HCT116 (cell line): ENCODE measurements around the gene EEPD1. TPM values are rescaled to one million over a fixed set of nuclear protein-coding genes. Genes with fewer than 3 reads are reported as not detected.

Source experiments
- ATAC-seq: fragments of 200-7000 bp; cut with Tn5 transposase; 2 replicates; pipeline ENCODE4 v1.9.1; 2020; ENCODE audit warnings: mild to moderate bottlenecking, moderate library complexity
- BruUV-seq: library from RNA; stranded (reverse); fragments of 400-500 nt; replicated peaks from 2 replicates; lab custom pipeline; 2021; lab: Mats Ljungman, UMichigan
- CTCF ChIA-PET: fragments of 300-600 bp; sonication (Branson Sonifier 250); formaldehyde crosslinking; loops from one replicate; lab custom pipeline; 2021; ENCODE audit warnings: antibody characterized with exemption; lab: Charles Lee
- POLR2A ChIA-PET: fragments of 300-600, 350-600 bp; sonication (Branson Sonifier 250); formaldehyde crosslinking; loops from one replicate; lab custom pipeline; 2021; ENCODE audit warnings: antibody characterized with exemption; lab: Charles Lee
- RAD21 ChIA-PET, 2 experiments: fragments of 300-600 bp; sonication (Branson Sonifier 250); formaldehyde crosslinking; loops; one replicate each; lab custom pipeline; 2023; ENCODE audit warnings: low total read pairs in 2 of 2; ENCODE audit not compliant: uncharacterized antibody in 2 of 2, unreplicated experiment in 2 of 2, low non-redundant PET in 1 of 2; lab: Charles Lee
- DNase-seq: peaks from one replicate; pipeline ENCODE4 v3.0.0-alpha.2; 2010; ENCODE audit warnings: low read depth, low spot score
- H2AFZ ChIP-seq: fragments of 200-600 bp; shearing (Covaris generic), sonication (generic); 2 replicates; pipeline ENCODE4 v1.6.1; 2017; ENCODE audit warnings: low read depth, mixed run types, mixed read lengths, antibody characterized with exemption, low read length; ENCODE audit not compliant: poor library complexity, severe bottlenecking
- H3K27ac ChIP-seq: 2 replicates; pipeline ENCODE4 v1.5.1; 2012; ENCODE audit warnings: low read depth, low read length
- H3K27me3 ChIP-seq: fragments of 200-600 bp; sonication (generic); 2 replicates; pipeline ENCODE4 v1.6.1; 2016; ENCODE audit warnings: mixed run types, low read length, mixed read lengths; ENCODE audit not compliant: insufficient read depth
- H3K36me3 ChIP-seq, 2 experiments: fragments of 200-500 bp in 1 of 2; fragments of 200-600 bp in 1 of 2; sonication (Bioruptor generic) in 1 of 2; sonication (generic) in 1 of 2; 2 replicates each; pipeline versions ENCODE4 v1.5.1 to v1.6.1; 2014 to 2016; ENCODE audit warnings: low read length in 2 of 2, inconsistent platforms in 1 of 2, mixed read lengths in 1 of 2, mixed run types in 1 of 2; ENCODE audit not compliant: insufficient read depth in 2 of 2, control insufficient read depth in 1 of 2
- H3K4me1 ChIP-seq, 2 experiments: fragments of 200-600 bp in 1 of 2; sonication (generic) in 1 of 2; 2 replicates each; pipeline versions ENCODE4 v1.5.1 to v1.6.1; 2012 to 2017; ENCODE audit warnings: low read length in 2 of 2, inconsistent platforms in 1 of 2, mild to moderate bottlenecking in 1 of 2, mixed read lengths in 1 of 2, mixed run types in 1 of 2, moderate library complexity in 1 of 2; ENCODE audit not compliant: insufficient read depth in 2 of 2, control insufficient read depth in 1 of 2
- H3K4me2 ChIP-seq: fragments of 200-600 bp; sonication (generic); 2 replicates; pipeline ENCODE4 v1.6.1; 2017; ENCODE audit warnings: mixed run types, low read length, mixed read lengths
- H3K4me3 ChIP-seq, 2 experiments: fragments of 200-600 bp in 1 of 2; sonication (generic) in 1 of 2; replicated peaks in 1 of 2; 2 replicates each; pipeline ENCODE4 v1.5.1; 2011 to 2016; ENCODE audit warnings: low read length in 2 of 2, control low read depth in 1 of 2, low read depth in 1 of 2, mild to moderate bottlenecking in 1 of 2, mixed read lengths in 1 of 2, mixed run types in 1 of 2
- H3K79me2 ChIP-seq: fragments of 200-600 bp; sonication (generic); 2 replicates; pipeline ENCODE4 v1.6.1; 2017; ENCODE audit warnings: mild to moderate bottlenecking, mixed run types, low read length, moderate library complexity, mixed read lengths; ENCODE audit not compliant: insufficient read depth
- H3K9ac ChIP-seq: fragments of 200-600 bp; sonication (generic); 2 replicates; pipeline ENCODE4 v1.6.1; 2016; ENCODE audit warnings: low read length, mixed read lengths
- H3K9me2 ChIP-seq: fragments of 200-600 bp; sonication (generic), shearing (Covaris generic); 2 replicates; pipeline ENCODE4 v1.6.1; 2017; ENCODE audit warnings: mixed run types, mild to moderate bottlenecking, moderate library complexity; ENCODE audit not compliant: insufficient read depth
- H3K9me3 ChIP-seq, 2 experiments: fragments of 200-500 bp in 1 of 2; fragments of 200-600 bp in 1 of 2; sonication (Bioruptor generic) in 1 of 2; sonication (generic) in 1 of 2; 2 replicates each; pipeline ENCODE4 v1.6.1; 2014 to 2017; ENCODE audit warnings: low read length in 2 of 2, mixed read lengths in 2 of 2, inconsistent platforms in 1 of 2, low read depth in 1 of 2, mild to moderate bottlenecking in 1 of 2, mixed run types in 1 of 2, moderate library complexity in 1 of 2; ENCODE audit not compliant: control insufficient read depth in 1 of 2, insufficient read depth in 1 of 2
- H4K20me1 ChIP-seq: fragments of 200-600 bp; sonication (generic), shearing (Covaris generic); 2 replicates; pipeline ENCODE4 v1.6.1; 2017; ENCODE audit warnings: mixed run types, mild to moderate bottlenecking, moderate library complexity; ENCODE audit not compliant: insufficient read depth
- ATF3 ChIP-seq: IDR thresholded peaks from 2 replicates; pipeline ENCODE4 v1.6.1; 2012
- CBX3 ChIP-seq: IDR thresholded peaks from 2 replicates; pipeline ENCODE4 v1.6.1; 2012; ENCODE audit warnings: low read depth
- CEBPB ChIP-seq: IDR thresholded peaks from 2 replicates; pipeline ENCODE4 v1.6.1; 2012; ENCODE audit warnings: low read depth
- CTCF ChIP-seq, 3 experiments: fragments of 200-600 bp in 1 of 3; sonication (generic) in 1 of 3; IDR thresholded peaks in 2 of 3; conservative IDR thresholded peaks in 1 of 3; 2 replicates each; pipeline ENCODE4 v1.5.1; 2012 to 2017; ENCODE audit warnings: low read depth in 2 of 3, low read length in 2 of 3, antibody characterized with exemption in 1 of 3, borderline replicate concordance in 1 of 3, control low read depth in 1 of 3, mild to moderate bottlenecking in 1 of 3, mixed read lengths in 1 of 3, mixed run types in 1 of 3, moderate library complexity in 1 of 3; ENCODE audit not compliant: insufficient read depth in 1 of 3
- EGR1 ChIP-seq: IDR thresholded peaks from 2 replicates; pipeline ENCODE4 v1.6.1; 2012; ENCODE audit warnings: low read depth
- ELF1 ChIP-seq: IDR thresholded peaks from 2 replicates; pipeline ENCODE4 v1.6.1; 2012; ENCODE audit warnings: low read depth, borderline replicate concordance
- FOSL1 ChIP-seq: IDR thresholded peaks from 2 replicates; pipeline ENCODE4 v1.6.1; 2012; ENCODE audit warnings: low read depth
- MAX ChIP-seq: IDR thresholded peaks from 2 replicates; pipeline ENCODE4 v1.6.1; 2012
- POLR2AphosphoS5 ChIP-seq: IDR thresholded peaks from 2 replicates; pipeline ENCODE4 v1.6.1; 2011; ENCODE audit warnings: mild to moderate bottlenecking, low read depth, low read length, moderate library complexity
- RAD21 ChIP-seq: IDR thresholded peaks from 2 replicates; pipeline ENCODE4 v1.6.1; 2012; ENCODE audit warnings: low read depth, mild to moderate bottlenecking
- SIN3A ChIP-seq: IDR thresholded peaks from 2 replicates; pipeline ENCODE4 v1.6.1; 2012; ENCODE audit warnings: low read depth
- SP1 ChIP-seq: IDR thresholded peaks from 2 replicates; pipeline ENCODE4 v1.6.1; 2012; ENCODE audit warnings: low read depth
- TCF7L2 ChIP-seq: IDR thresholded peaks from 2 replicates; pipeline ENCODE4 v1.7.0; 2011; ENCODE audit warnings: borderline replicate concordance, inconsistent platforms; ENCODE audit not compliant: insufficient read depth, insufficient read length; ENCODE audit errors: extremely low read depth
- ZNF274 ChIP-seq: fragments of 200-500 bp; sonication (Bioruptor generic); IDR thresholded peaks from 2 replicates; pipeline ENCODE4 v1.6.1; 2014; ENCODE audit warnings: mild to moderate bottlenecking, low read depth, low read length, inconsistent platforms
- intact Hi-C: fragments of 100-400 bp; cut with micrococcal nuclease; formaldehyde crosslinking; loops from 2 replicates; pipeline ENCODE4 v1.10.0; 2022
- total RNA-seq: library from RNA; stranded (reverse); gene quantifications from one replicate; pipeline ENCODE4 v1.2.1, GENCODE V29; 2021; ENCODE audit not compliant: unreplicated experiment

Gene EEPD1
- total RNA-seq, 1 experiment from 2014 or later, result 4.2 TPM

GRCh38 chr7:36272567-36273269 lies 119.7 kb downstream of the EEPD1 start:
- BruUV-seq, result no TSS peak
- intact Hi-C loops, result no loop called here
- no peak overlapping the region for H2AFZ ChIP-seq
- H3K9ac ChIP-seq, result no peak overlapping the region
- RAD21 ChIA-PET, result no interaction called here
- no peaks in the 10 kb centered on the region; a peak in 1 of 4 replicates for H3K4me1 ChIP-seq
- no peaks in the 10 kb centered on the region for H3K9me2 ChIP-seq
- no peaks in the 10 kb centered on the region for H3K9me3 ChIP-seq
- no peak for ATAC-seq
- no peak overlapping the region for H3K27ac ChIP-seq
- DNase-seq, result no peak
- no peaks in the 10 kb centered on the region for H4K20me1 ChIP-seq
- CTCF ChIA-PET, result no interaction called here
- H3K36me3 ChIP-seq, result no peaks in the 10 kb centered on the region
- H3K4me2 ChIP-seq, result no peak overlapping the region
- no peak overlapping the region for H3K4me3 ChIP-seq
- POLR2A ChIA-PET, result no interaction called here
- TF ChIP-seq CBX3, result no peak
- TF ChIP-seq ATF3, result no peak
- TF ChIP-seq SP1, result no peak
- no peak for TF ChIP-seq FOSL1
- no peak for TF ChIP-seq RAD21
- TF ChIP-seq TCF7L2, result no peak
- TF ChIP-seq SIN3A, result no peak
- TF ChIP-seq ELF1, result no peak
- TF ChIP-seq CTCF (IDR thresholded peaks at IDR 0.05 in 2 of 3, conservative IDR thresholded peaks at IDR 0.05 in 1 of 3; ENCODE audit: borderline replicate concordance in 1 of 3, insufficient read depth in 1 of 3, low read depth in 2 of 3, low read length in 2 of 3), result no peak
- TF ChIP-seq ZNF274, result no peak
- TF ChIP-seq POLR2AphosphoS5, result no peak
- no peak for TF ChIP-seq CEBPB
- TF ChIP-seq EGR1, result no peak
- TF ChIP-seq MAX, result no peak
- no peaks in the 10 kb centered on the region for H3K79me2 ChIP-seq
- H3K27me3 ChIP-seq, result no peaks in the 10 kb centered on the region
